K562 (cell line): ENCODE measurements around the gene FGD6. TPM values are rescaled to one million over a fixed set of nuclear protein-coding genes. Genes with fewer than 3 reads are reported as not detected.

Experiments used
- CC2D1A ChIP-seq: fragments of 450-650 bp; IDR thresholded peaks from 2 replicates; pipeline ENCODE4 v1.6.1; 2017; ENCODE audit warnings: mild to moderate bottlenecking
- CEBPG ChIP-seq, 3 experiments: fragments of 200-800 bp in 1 of 3; sonication (Bioruptor generic) in 1 of 3; sonication (generic) in 1 of 3; formaldehyde crosslinking in 1 of 3; IDR thresholded peaks in 2 of 3; conservative IDR thresholded peaks in 1 of 3; 2 replicates each; pipeline versions ENCODE4 v1.6.1 to v1.8.0; 2016 to 2022; ENCODE audit warnings: missing compliant biosample characterization in 2 of 3, missing genetic modification characterization in 2 of 3, mild to moderate bottlenecking in 1 of 3, missing genetic modification reagents in 1 of 3
- NFIC ChIP-seq: fragments of 450-650 bp; IDR thresholded peaks from 2 replicates; pipeline ENCODE4 v1.6.1; 2017; ENCODE audit warnings: mild to moderate bottlenecking, inconsistent platforms
- NR2C1 ChIP-seq, 2 experiments: fragments of 450-650 bp; IDR thresholded peaks; 2 replicates each; pipeline ENCODE4 v1.6.1; 2017; ENCODE audit warnings: mild to moderate bottlenecking in 2 of 2, antibody characterized with exemption in 1 of 2, inconsistent platforms in 1 of 2, missing compliant biosample characterization in 1 of 2, missing genetic modification characterization in 1 of 2
- PCBP1 ChIP-seq: fragments of 200-400 bp; formaldehyde crosslinking; IDR thresholded peaks from 2 replicates; pipeline ENCODE4 v1.6.1; 2018; ENCODE audit warnings: mild to moderate bottlenecking, low read depth, low read length; ENCODE audit not compliant: poor library complexity, severe bottlenecking
- PHF20 ChIP-seq: fragments of 450-650 bp; IDR thresholded peaks from 2 replicates; pipeline ENCODE4 v1.6.1; 2018; ENCODE audit not compliant: partially characterized antibody
- PREB ChIP-seq: sonication (generic); formaldehyde crosslinking; IDR thresholded peaks from 2 replicates; pipeline ENCODE4 v1.8.1; 2023; ENCODE audit warnings: mild to moderate bottlenecking, missing genetic modification reagents
- SIN3A ChIP-seq, 2 experiments: fragments of 150-350 bp in 1 of 2; IDR thresholded peaks; 2 replicates each; pipeline ENCODE4 v1.6.1; 2011 to 2016; ENCODE audit warnings: borderline replicate concordance in 2 of 2, low read depth in 2 of 2, low read length in 2 of 2, mild to moderate bottlenecking in 2 of 2, moderate library complexity in 2 of 2; ENCODE audit not compliant: control insufficient read depth in 1 of 2
- SMARCA4 ChIP-seq: fragments of 450-650 bp; IDR thresholded peaks from 2 replicates; pipeline ENCODE4 v1.6.1; 2016
- TCF3 ChIP-seq: sonication (generic); formaldehyde crosslinking; IDR thresholded peaks from 2 replicates; pipeline ENCODE4 v1.4.0; 2020; ENCODE audit warnings: mild to moderate bottlenecking, missing genetic modification reagents
- TEAD4 ChIP-seq, 2 experiments: sonication (generic) in 1 of 2; formaldehyde crosslinking in 1 of 2; IDR thresholded peaks; 2 replicates each; pipeline versions ENCODE4 v1.6.1 to v1.8.0; 2012 to 2022; ENCODE audit warnings: borderline replicate concordance in 1 of 2, inconsistent platforms in 1 of 2, low read length in 1 of 2, mild to moderate bottlenecking in 1 of 2, missing genetic modification reagents in 1 of 2
- TFE3 ChIP-seq: fragments of 450-650 bp; formaldehyde crosslinking; IDR thresholded peaks from 2 replicates; pipeline ENCODE4 v1.4.0; 2020; ENCODE audit warnings: mild to moderate bottlenecking, mixed read lengths
- VEZF1 ChIP-seq: fragments of 200-800 bp; sonication (Bioruptor generic); IDR thresholded peaks from 2 replicates; pipeline ENCODE4 v1.6.1; 2017; ENCODE audit warnings: missing genetic modification characterization, missing compliant biosample characterization
- ZBTB11 ChIP-seq, 3 experiments: fragments of 200-800 bp in 1 of 3; fragments of 250-450 bp in 1 of 3; fragments of 450-650 bp in 1 of 3; sonication (Bioruptor Pico) in 1 of 3; sonication (Bioruptor generic) in 1 of 3; formaldehyde crosslinking in 1 of 3; IDR thresholded peaks; 2 replicates each; pipeline versions ENCODE4 v1.6.1 to v1.8.0; 2016 to 2022; ENCODE audit warnings: mild to moderate bottlenecking in 2 of 3, missing genetic modification characterization in 2 of 3, missing compliant biosample characterization in 1 of 3, moderate library complexity in 1 of 3
- ZNF134 ChIP-seq: fragments of 250-450 bp; sonication (Bioruptor Pico); conservative IDR thresholded peaks from 2 replicates; pipeline ENCODE4 v1.4.0; 2020
- ZNF263 ChIP-seq: sonication (generic); formaldehyde crosslinking; IDR thresholded peaks from 2 replicates; pipeline ENCODE4 v1.8.0; 2022; ENCODE audit warnings: mild to moderate bottlenecking, missing genetic modification reagents, borderline replicate concordance
- polyA plus RNA-seq, 8 experiments: library from polyadenylated mRNA; depleted of rRNA in 4 of 8; stranded (reverse) in 5 of 8; unstranded in 3 of 8; fragments of >200 nt; fragmentation: Nextera tagmentation in 2 of 8; fragmentation: Illumina TruSeq in 1 of 8; extraction: Ambion mirVana in 2 of 8; extraction: Trizol in 1 of 8; gene quantifications; 2 replicates each; pipeline versions ENCODE4 v1.2.1 to v1.2.3, GENCODE V29; 2011 to 2014; ENCODE audit warnings: inconsistent platforms in 1 of 8, missing spikeins in 1 of 8
- total RNA-seq, 7 experiments: library from RNA; depleted of rRNA in 6 of 7; stranded (reverse); fragments of >200 nt in 6 of 7; fragmentation: Illumina TruSeq in 2 of 7; extraction: Trizol in 2 of 7; gene quantifications; 2 replicates each; pipeline versions ENCODE4 v1.2.1 to v1.2.3, GENCODE V29; 2011 to 2021; ENCODE audit warnings: low replicate concordance in 1 of 7

FGD6 gene
- total and polyA plus RNA-seq, 9 of the 15 experiments (the other 6 are each of a cell fraction or from before 2014, with no cell fraction given): 1.5 to 11.1 (median 5.8) TPM

- TF ChIP-seq SMARCA4 (peak; percentile 67; the same call in 1 of the 2 replicates), ZBTB11 (CRISPR knock-in tag; IDR thresholded peaks at IDR 0.05) (peak in 1 of 3 experiments; percentile 39; a peak in 1 of 6 replicates), ZNF263 (CRISPR knock-in tag) (no peak; the same call in 1 of the 2 replicates), CEBPG (CRISPR knock-in tag; IDR thresholded peaks at IDR 0.05) (no peak), CEBPG (tag; conservative IDR thresholded peaks at IDR 0.05 in 1 of 2, IDR thresholded peaks at IDR 0.05 in 1 of 2) (peak in 1 of 2 experiments; percentile 46; a peak in 1 of 4 replicates), VEZF1 (CRISPR knock-in tag) (peak; percentile 51), NFIC (peak; percentile 92), TFE3 (CRISPR knock-in tag) (no peak), PCBP1 (no peak), ZNF134 (CRISPR knock-in tag) (no peak), PHF20 (no peak), TEAD4 (IDR thresholded peaks at IDR 0.05; ENCODE audit: low read length) (peak; percentile 85), TEAD4 (CRISPR knock-in tag; IDR thresholded peaks at IDR 0.05; ENCODE audit: borderline replicate concordance) (no peak), NR2C1 (IDR thresholded peaks at IDR 0.05) (0 out of 2 replicates have a peak, but pooled peaks have one; percentile 21), NR2C1 (tag; IDR thresholded peaks at IDR 0.05) (peak; percentile 35; the same call in 1 of the 2 replicates), PREB (CRISPR knock-in tag) (no peak), CC2D1A (peak; percentile 66; the same call in 1 of the 2 replicates), SIN3A (IDR thresholded peaks at IDR 0.05; ENCODE audit: borderline replicate concordance in 2 of 2, control insufficient read depth in 1 of 2, low read depth in 2 of 2, low read length in 2 of 2) (peak in 1 of 2 experiments; percentile 83; a peak in 1 of 4 replicates), TCF3 (peak; percentile 81)
Observed at GRCh38 chr12:95173392-95174251, 43.6 kb downstream of the FGD6 start (continued).
